GM10847 (cell line): Measurements from ENCODE around the gene HIBADH.

Experiments
- POLR2A ChIP-seq: IDR thresholded peaks from 2 replicates; pipeline ENCODE4 v1.6.1; 2011; ENCODE audit not compliant: insufficient read length; ENCODE audit errors: extremely low read depth

HIBADH gene

GRCh38 chr7:27553273-27553672, 109.4 kb downstream of the HIBADH start:
- no peak for TF ChIP-seq POLR2A

- no peak for TF ChIP-seq POLR2A
Observed at GRCh38 chr7:27551803-27552400, 110.8 kb downstream of the HIBADH start.

- no peak for TF ChIP-seq POLR2A
Observed at GRCh38 chr7:27549606-27550005, 113.1 kb downstream of the HIBADH start.

- TF ChIP-seq POLR2A = no peak
Observed at GRCh38 chr7:27548304-27548703, 114.4 kb downstream of the HIBADH start.

- no peak for TF ChIP-seq POLR2A
Observed at GRCh38 chr7:27547401-27547800, 115.3 kb downstream of the HIBADH start.

GRCh38 chr7:27546610-27547009, 116.1 kb downstream of the HIBADH start:
- no peak for TF ChIP-seq POLR2A

- TF ChIP-seq POLR2A = no peak
Observed at GRCh38 chr7:27535795-27536194, 126.9 kb downstream of the HIBADH start.

GRCh38 chr7:27533652-27534081, 129.0 kb downstream of the HIBADH start:
- TF ChIP-seq POLR2A = no peak

- TF ChIP-seq POLR2A = no peak
Observed at GRCh38 chr7:27532314-27532713, 130.4 kb downstream of the HIBADH start.

GRCh38 chr7:27527348-27527714, 135.4 kb downstream of the HIBADH start:
- no peak for TF ChIP-seq POLR2A

GRCh38 chr7:27526611-27527347, 135.9 kb downstream of the HIBADH start:
- TF ChIP-seq POLR2A = no peak

GRCh38 chr7:27526131-27526530, 136.6 kb downstream of the HIBADH start:
- no peak for TF ChIP-seq POLR2A

GRCh38 chr7:27523321-27523720, 139.4 kb downstream of the HIBADH start:
- no peak for TF ChIP-seq POLR2A

- TF ChIP-seq POLR2A = no peak
Observed at GRCh38 chr7:27522566-27522965, 140.1 kb downstream of the HIBADH start.

GRCh38 chr7:27520815-27521790, 141.6 kb downstream of the HIBADH start:
- no peak for TF ChIP-seq POLR2A
